ACHN (cell line): ENCODE measurements around the gene CAPRIN2.

Experiments
- DNase-seq: peaks from one replicate; pipeline ENCODE4 v3.0.0-alpha.2; 2015
- in situ Hi-C: cut with HindIII; loops from 2 replicates; pipeline ENCODE4 v1.10.0; 2017; ENCODE audit warnings: low sequenced_read_pairs, low pct_ligation_motif_present, low pct_unique_long_range_greater_than_20kb

Gene CAPRIN2

GRCh38 chr12:30679241-30679640 lies 75.5 kb downstream of the CAPRIN2 start:
- no peak for DNase-seq
- in situ Hi-C loops = no loop called here

- in situ Hi-C loops = no loop called here
- DNase-seq = no peak
These were observed 76.5 kb downstream of the CAPRIN2 start for GRCh38 chr12:30678221-30678620.

GRCh38 chr12:30661210-30661609 lies 93.5 kb downstream of the CAPRIN2 start:
- in situ Hi-C loops = no loop called here

More at GRCh38 chr12:30661210-30661609, 93.5 kb downstream of the CAPRIN2 start:
- peak; percentile 20 for DNase-seq
